Measurements from ENCODE around the gene ZPBP.

ZPBP gene

DNA sequence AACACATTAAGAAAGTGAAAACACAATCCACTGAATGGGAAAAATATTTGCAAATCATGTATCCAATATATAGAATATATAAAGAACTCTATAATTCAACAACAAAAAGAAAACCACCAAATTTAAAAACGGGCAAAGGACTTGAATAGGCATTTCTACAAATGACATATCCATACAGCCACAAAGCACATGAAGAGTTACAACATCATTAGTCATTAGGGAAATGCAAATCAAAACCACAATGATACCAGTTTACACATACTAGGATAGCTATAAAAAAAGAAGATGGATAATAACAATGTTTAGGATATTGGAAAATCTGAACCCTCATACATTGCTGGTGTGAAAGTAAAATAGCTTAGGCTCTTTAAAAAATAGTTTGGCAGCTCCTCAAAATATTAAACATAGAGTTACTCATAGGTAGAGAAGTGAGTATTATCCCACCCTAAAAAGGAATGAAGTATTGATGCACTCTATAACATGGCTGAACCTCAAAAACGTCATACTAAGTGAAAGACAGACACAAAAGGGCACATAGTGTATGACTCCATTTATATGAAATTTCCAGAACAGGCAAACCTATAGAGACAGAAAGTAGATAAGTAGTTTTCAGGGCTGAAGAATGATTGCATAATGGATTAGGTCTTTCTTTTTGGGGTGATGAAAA lies 4.5 kb downstream of the ZPBP start:
- no peak overlapping the region for H3K4me3 ChIP-seq (replicated peaks in 1 of 2; ENCODE audit: low read depth in 2 of 2, low read length in 2 of 2)
- no peak for DNase-seq (ENCODE audit: low read depth in 2 of 2)
- TF ChIP-seq, protein P1, sequence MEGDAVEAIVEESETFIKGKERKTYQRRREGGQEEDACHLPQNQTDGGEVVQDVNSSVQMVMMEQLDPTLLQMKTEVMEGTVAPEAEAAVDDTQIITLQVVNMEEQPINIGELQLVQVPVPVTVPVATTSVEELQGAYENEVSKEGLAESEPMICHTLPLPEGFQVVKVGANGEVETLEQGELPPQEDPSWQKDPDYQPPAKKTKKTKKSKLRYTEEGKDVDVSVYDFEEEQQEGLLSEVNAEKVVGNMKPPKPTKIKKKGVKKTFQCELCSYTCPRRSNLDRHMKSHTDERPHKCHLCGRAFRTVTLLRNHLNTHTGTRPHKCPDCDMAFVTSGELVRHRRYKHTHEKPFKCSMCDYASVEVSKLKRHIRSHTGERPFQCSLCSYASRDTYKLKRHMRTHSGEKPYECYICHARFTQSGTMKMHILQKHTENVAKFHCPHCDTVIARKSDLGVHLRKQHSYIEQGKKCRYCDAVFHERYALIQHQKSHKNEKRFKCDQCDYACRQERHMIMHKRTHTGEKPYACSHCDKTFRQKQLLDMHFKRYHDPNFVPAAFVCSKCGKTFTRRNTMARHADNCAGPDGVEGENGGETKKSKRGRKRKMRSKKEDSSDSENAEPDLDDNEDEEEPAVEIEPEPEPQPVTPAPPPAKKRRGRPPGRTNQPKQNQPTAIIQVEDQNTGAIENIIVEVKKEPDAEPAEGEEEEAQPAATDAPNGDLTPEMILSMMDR (IDR thresholded peaks at IDR 0.05; ENCODE audit: low read depth, low read length) = no peak

DNA sequence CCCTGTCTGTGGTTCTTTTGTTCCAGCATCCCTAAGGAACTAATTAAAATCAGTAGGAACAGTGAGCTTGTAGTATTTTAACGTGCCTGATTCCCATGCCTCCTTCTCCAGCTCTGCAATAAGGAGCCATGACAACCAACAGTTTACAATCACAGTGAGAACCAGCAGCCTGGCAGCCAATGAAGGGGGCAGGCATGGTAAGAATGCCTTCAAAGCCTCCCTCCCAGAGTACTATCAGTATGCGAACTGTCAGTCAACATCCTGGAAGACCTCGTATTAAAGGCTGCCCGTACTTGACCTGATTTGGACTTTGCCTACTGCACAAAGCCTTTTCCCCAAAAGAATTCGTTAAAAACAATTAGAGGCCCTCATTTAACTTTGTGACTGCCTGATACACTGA lies 7.7 kb downstream of the ZPBP start:
- H3K4me3 ChIP-seq (replicated peaks in 1 of 2; ENCODE audit: low read depth in 2 of 2, low read length in 2 of 2) = no peak overlapping the region
- TF ChIP-seq, protein P1 (IDR thresholded peaks at IDR 0.05; ENCODE audit: low read depth, low read length) = no peak

DNA sequence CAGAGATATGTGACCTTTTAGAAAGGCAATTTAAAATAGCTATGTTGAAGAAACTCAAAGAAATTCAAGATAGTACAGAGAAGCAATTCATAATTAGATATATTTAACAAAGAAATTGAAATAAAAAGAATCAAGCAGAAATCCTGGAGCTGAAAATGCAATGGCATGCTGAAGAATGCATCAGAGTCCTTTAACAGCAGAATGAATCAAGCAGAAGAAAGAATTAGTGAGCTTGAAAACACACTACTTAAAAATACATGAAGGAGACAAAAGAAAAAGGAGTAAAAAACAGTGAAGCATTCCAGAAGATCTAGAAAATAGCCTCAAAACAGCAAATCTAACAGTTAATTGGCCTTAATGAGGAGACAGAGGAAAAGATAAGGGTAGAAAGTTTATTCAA lies 20.0 kb downstream of the ZPBP start:
- TF ChIP-seq, protein P1 (IDR thresholded peaks at IDR 0.05; ENCODE audit: low read depth, low read length) = no peak
- H3K4me3 ChIP-seq (replicated peaks in 1 of 2; ENCODE audit: low read depth in 2 of 2, low read length in 2 of 2) = no peak overlapping the region
- no peak for DNase-seq (ENCODE audit: low read depth in 2 of 2)

More for the DNA sequence above, 7.7 kb downstream of the ZPBP start:
- no peak for DNase-seq (ENCODE audit: low read depth in 2 of 2)

DNA sequence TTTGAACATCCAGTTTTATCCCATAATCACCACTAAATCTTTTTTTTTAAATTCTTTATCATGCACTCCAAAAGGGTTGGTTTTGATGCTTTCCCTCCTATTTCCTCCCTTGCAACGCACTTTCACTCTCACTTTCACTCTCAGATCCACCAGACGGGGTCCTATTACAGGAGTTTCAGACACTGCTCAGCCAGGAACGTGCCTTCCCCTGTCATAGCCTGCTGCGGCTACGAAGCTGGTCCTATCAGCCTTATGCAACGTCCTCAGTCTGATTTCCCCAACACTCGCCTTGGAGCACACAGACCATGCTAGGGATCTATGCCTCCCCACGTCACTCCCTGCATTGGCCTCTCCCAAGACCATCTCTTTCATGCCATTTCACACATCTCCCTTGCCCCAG lies 23.4 kb downstream of the ZPBP start:
- H3K4me3 ChIP-seq (replicated peaks in 1 of 2; ENCODE audit: low read depth in 2 of 2, low read length in 2 of 2) = peak overlapping the region; percentile 37 to 52
- DNase-seq (ENCODE audit: low read depth in 2 of 2) = peak; percentile 9 to 22
- TF ChIP-seq, protein P1 (IDR thresholded peaks at IDR 0.05; ENCODE audit: low read depth, low read length) = no peak

DNA sequence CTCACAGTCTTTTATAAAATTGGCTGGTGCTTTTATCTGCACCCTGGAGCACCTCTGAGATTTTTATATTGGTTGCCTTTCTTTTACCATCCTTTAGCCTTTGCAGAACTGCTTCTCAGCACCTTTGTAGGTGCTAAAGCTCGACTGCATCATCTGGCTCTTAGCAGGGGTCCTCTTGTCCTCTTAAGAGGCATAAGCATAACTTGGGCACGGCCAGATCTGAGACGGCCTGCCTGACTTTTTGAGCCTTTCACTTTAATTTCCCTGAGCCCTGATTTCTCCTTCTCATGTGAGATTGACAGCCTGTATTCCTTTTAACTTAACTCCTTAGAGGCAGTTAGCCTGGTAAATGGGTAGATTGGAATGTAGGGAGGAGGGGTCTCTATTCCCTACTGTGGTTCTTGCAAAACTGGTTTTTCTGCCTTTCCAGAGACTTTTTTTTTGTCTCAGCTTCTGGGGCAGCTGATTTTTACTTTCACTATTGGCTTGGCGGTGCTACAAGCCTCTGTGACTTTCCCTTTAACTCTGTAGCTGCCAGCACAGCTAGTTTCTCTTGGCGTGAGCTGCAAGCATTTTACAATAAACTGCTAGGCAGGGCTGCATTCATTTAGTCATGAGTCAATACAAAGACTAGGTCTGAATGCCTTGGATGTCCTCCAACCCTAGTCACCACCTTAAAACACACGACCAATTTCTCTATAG lies 24.0 kb downstream of the ZPBP start:
- peak; percentile 61 to 65 for DNase-seq (ENCODE audit: low read depth in 2 of 2)
- H3K4me3 ChIP-seq (replicated peaks in 1 of 2; ENCODE audit: low read depth in 2 of 2, low read length in 2 of 2) = peak overlapping the region; percentile 37 to 52
- TF ChIP-seq, protein P1 (IDR thresholded peaks at IDR 0.05; ENCODE audit: low read depth, low read length) = no peak

DNA sequence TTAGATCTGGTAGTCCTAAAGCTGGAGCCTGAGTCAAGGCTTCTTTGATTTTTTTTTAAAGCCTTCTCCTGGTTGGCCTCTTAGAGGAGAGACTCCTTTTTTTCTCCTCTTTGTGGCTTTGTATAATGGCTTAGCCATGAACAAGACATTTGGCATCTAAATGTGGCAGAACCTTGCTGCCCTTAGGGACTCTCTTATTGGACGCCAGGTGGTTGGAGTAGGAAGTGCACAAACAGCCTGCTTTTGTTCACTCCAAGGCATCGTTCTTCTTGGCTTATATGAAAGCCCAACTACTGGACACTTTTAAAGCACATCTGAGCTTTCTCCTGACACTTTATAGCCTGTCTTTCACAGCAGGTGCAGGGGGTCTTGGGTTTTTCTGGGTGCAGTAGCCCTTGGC lies 25.0 kb downstream of the ZPBP start:
- DNase-seq (ENCODE audit: low read depth in 2 of 2) = peak; percentile 4 to 11
- H3K4me3 ChIP-seq (replicated peaks in 1 of 2; ENCODE audit: low read depth in 2 of 2, low read length in 2 of 2) = no peak overlapping the region
- TF ChIP-seq, protein P1 (IDR thresholded peaks at IDR 0.05; ENCODE audit: low read depth, low read length) = no peak
